Right renal pelvis (tissue), 4 donors: ENCODE measurements around the gene CEP170B. TPM values are rescaled to one million over a fixed set of nuclear protein-coding genes. Genes with fewer than 3 reads are reported as not detected.
"Not testable (repeated sequence)": the region's sequence is repeated elsewhere in the genome, so short reads cannot be mapped to it uniquely, and the experiment has no call there.

Source experiments
- DNase-seq, 4 donors: peaks; one replicate each; pipeline ENCODE4 v3.0.0-alpha.2; 2013; ENCODE audit warnings: low read depth in 4 of 4, low spot score in 3 of 4, missing footprints in 1 of 4
- polyA plus RNA-seq, 4 donors: library from polyadenylated mRNA; unstranded; fragments of 120-200 nt; gene quantifications; one replicate each; pipeline ENCODE4 v1.2.1, GENCODE V29; 2013; ENCODE audit not compliant: insufficient read length in 4 of 4

The CEP170B gene
- polyA plus RNA-seq, 4 donors = 10.9 to 16.3 (median 13.5) TPM

- no peak for DNase-seq
Measured at GRCh38 chr14:104843442-104844305, 21.4 kb upstream of the CEP170B start.

GRCh38 chr14:104844306-104845032, 20.6 kb upstream of the CEP170B start:
- no peak for DNase-seq

- DNase-seq = no peak
Measured at GRCh38 chr14:104845033-104845666, 19.9 kb upstream of the CEP170B start.

GRCh38 chr14:104845834-104846441, 19.1 kb upstream of the CEP170B start:
- DNase-seq = no peak

GRCh38 chr14:104852280-104852663, 12.8 kb upstream of the CEP170B start:
- DNase-seq = no peak

GRCh38 chr14:104855532-104856090, 9.5 kb upstream of the CEP170B start:
- no peak for DNase-seq

GRCh38 chr14:104856157-104856868, 8.8 kb upstream of the CEP170B start:
- DNase-seq = no peak

- no peak for DNase-seq
Measured at GRCh38 chr14:104856869-104857860, 7.9 kb upstream of the CEP170B start.

GRCh38 chr14:104857931-104858330, 7.1 kb upstream of the CEP170B start:
- not testable (repeated sequence) for DNase-seq

GRCh38 chr14:104858811-104859426, 6.1 kb upstream of the CEP170B start:
- no peak for DNase-seq

- DNase-seq = no peak
Measured at GRCh38 chr14:104859900-104860299, 5.2 kb upstream of the CEP170B start.

GRCh38 chr14:104860414-104860813, 4.7 kb upstream of the CEP170B start:
- DNase-seq = no peak

GRCh38 chr14:104863131-104863862, 1.8 kb upstream of the CEP170B start:
- no peak for DNase-seq

GRCh38 chr14:104863923-104864266, 1.2 kb upstream of the CEP170B start:
- DNase-seq = no peak

- DNase-seq = peak in 1 of 4 donors; percentile 45
Measured at GRCh38 chr14:104864267-104865080, 594 bp upstream of the CEP170B start.

GRCh38 chr14:104865631-104866441, 768 bp downstream of the CEP170B start:
- DNase-seq = no peak
